SK-N-SH (cell line): ENCODE results near the gene TIE1. TPM values are rescaled to one million over a fixed set of nuclear protein-coding genes. Genes with fewer than 3 reads are reported as not detected.

ENCODE experiments used
- CTCF ChIA-PET: fragments of 300-600, 350-600 bp; formaldehyde crosslinking; extraction: SDS; loops from one replicate; lab custom pipeline; 2021; lab: Yijun Ruan, JAX
- POLR2A ChIA-PET: fragments of 350-600 bp; sonication (Branson Sonifier 250); formaldehyde crosslinking; extraction: SDS; loops from one replicate; lab custom pipeline; 2020; ENCODE audit warnings: antibody characterized with exemption, inconsistent platforms; lab: Yijun Ruan, JAX
- DNase-seq: peaks from one replicate; pipeline ENCODE4 v3.0.0; 2012
- H2AFZ ChIP-seq: fragments of 200-600 bp; sonication (generic); 2 replicates; pipeline ENCODE4 v1.8.1; 2016; ENCODE audit warnings: antibody characterized with exemption, mild to moderate bottlenecking, low read depth
- H3F3A ChIP-seq: fragments of 200-600 bp; sonication (generic); replicated peaks from 2 replicates; pipeline ENCODE3; 2016; ENCODE audit warnings: antibody characterized with exemption, mild to moderate bottlenecking; ENCODE audit not compliant: insufficient read depth
- H3K27ac ChIP-seq, 2 experiments: fragments of 200-500 bp in 1 of 2; fragments of 200-600 bp in 1 of 2; sonication (Bioruptor generic) in 1 of 2; sonication (generic), shearing (Covaris generic) in 1 of 2; 2 replicates each; pipeline versions ENCODE4 v1.5.1 to v1.6.1; 2014 to 2016; ENCODE audit warnings: low read depth in 2 of 2, inconsistent platforms in 1 of 2, low read length in 1 of 2, mild to moderate bottlenecking in 1 of 2, mixed read lengths in 1 of 2
- H3K27me3 ChIP-seq: fragments of 200-600 bp; sonication (generic), shearing (Covaris generic); 2 replicates; pipeline ENCODE4 v1.6.1; 2016; ENCODE audit warnings: mixed run types; ENCODE audit not compliant: insufficient read depth
- H3K36me3 ChIP-seq, 2 experiments: fragments of 200-500 bp in 1 of 2; fragments of 200-600 bp in 1 of 2; sonication (Bioruptor generic) in 1 of 2; sonication (generic) in 1 of 2; replicated peaks in 1 of 2; 2 replicates each; pipeline versions ENCODE3 to v1.5.1; 2014 to 2016; ENCODE audit warnings: low read length in 1 of 2, mild to moderate bottlenecking in 1 of 2; ENCODE audit not compliant: insufficient read depth in 2 of 2, control insufficient read depth in 1 of 2
- H3K4me1 ChIP-seq, 2 experiments: fragments of 200-500 bp in 1 of 2; fragments of 200-600 bp in 1 of 2; sonication (Bioruptor generic) in 1 of 2; sonication (generic), shearing (Covaris generic) in 1 of 2; 2 replicates each; pipeline versions ENCODE4 v1.5.1 to v1.6.1; 2014 to 2016; ENCODE audit warnings: low read depth in 1 of 2, low read length in 1 of 2, mixed run types in 1 of 2; ENCODE audit not compliant: insufficient read depth in 2 of 2, control insufficient read depth in 1 of 2
- H3K4me2 ChIP-seq: fragments of 200-600 bp; sonication (generic), shearing (Covaris generic); 2 replicates; pipeline ENCODE4 v1.6.1; 2017; ENCODE audit warnings: mixed run types
- H3K4me3 ChIP-seq, 2 experiments: fragments of 200-500 bp in 1 of 2; fragments of 200-600 bp in 1 of 2; sonication (Bioruptor generic) in 1 of 2; sonication (generic), shearing (Covaris generic) in 1 of 2; 2 replicates each; pipeline versions ENCODE4 v1.5.1 to v1.8.1; 2014 to 2016; ENCODE audit warnings: low read depth in 2 of 2, inconsistent platforms in 1 of 2, low read length in 1 of 2, mild to moderate bottlenecking in 1 of 2, mixed read lengths in 1 of 2, moderate library complexity in 1 of 2
- H3K79me2 ChIP-seq: fragments of 200-600 bp; sonication (generic); 2 replicates; pipeline ENCODE4 v1.8.1; 2017; ENCODE audit warnings: mild to moderate bottlenecking; ENCODE audit not compliant: insufficient read depth
- H3K9ac ChIP-seq: fragments of 200-600 bp; sonication (generic); 2 replicates; pipeline ENCODE4 v1.6.1; 2017; ENCODE audit warnings: mixed run types
- H3K9me2 ChIP-seq: fragments of 200-600 bp; sonication (generic); 2 replicates; pipeline ENCODE4 v1.6.1; 2017; ENCODE audit warnings: mixed run types
- H3K9me3 ChIP-seq: fragments of 200-600 bp; sonication (generic); 2 replicates; pipeline ENCODE4 v1.6.1; 2017; ENCODE audit warnings: mixed run types, mild to moderate bottlenecking, moderate library complexity
- H4K20me1 ChIP-seq: fragments of 200-600 bp; sonication (generic); 2 replicates; pipeline ENCODE4 v1.6.1; 2017; ENCODE audit warnings: mild to moderate bottlenecking, mixed run types; ENCODE audit not compliant: insufficient read depth
- FOSL2 ChIP-seq: IDR thresholded peaks from 2 replicates; pipeline ENCODE4 v1.4.0; 2012; ENCODE audit warnings: low read depth, mild to moderate bottlenecking, moderate library complexity, borderline replicate concordance
- FOXJ3 ChIP-seq: sonication (generic); formaldehyde crosslinking; IDR thresholded peaks from 2 replicates; pipeline ENCODE4 v1.5.1; 2020; ENCODE audit warnings: mild to moderate bottlenecking, missing genetic modification reagents
- MEF2A ChIP-seq: IDR thresholded peaks from 2 replicates; pipeline ENCODE4 v1.4.0; 2012; ENCODE audit warnings: low read depth, borderline replicate concordance
- MXI1 ChIP-seq: IDR thresholded peaks from 2 replicates; pipeline ENCODE4 v1.6.1; 2012; ENCODE audit warnings: mild to moderate bottlenecking, low read depth, low read length, improper control_type of control experiment
- NFIC ChIP-seq: IDR thresholded peaks from 2 replicates; pipeline ENCODE4 v1.4.0; 2012; ENCODE audit warnings: borderline replicate concordance
- TCF12 ChIP-seq: IDR thresholded peaks from 2 replicates; pipeline ENCODE4 v1.4.0; 2012
- WGBS: methylation state at CpG from one replicate; pipeline ENCODE4 v1.1.6; 2017; ENCODE audit warnings: low lambda C conversion rate; 5-methylcytosine and 5-hydroxymethylcytosine counted together
- polyA plus RNA-seq, 3 experiments: library from polyadenylated mRNA; depleted of rRNA; stranded (reverse); fragments of >200 nt; gene quantifications; 2 replicates each; pipeline ENCODE4 v1.2.3, GENCODE V29; 2012
- TF ChIP-seq, protein P1 (sequence below): fragments of 150-350 bp; IDR thresholded peaks from 2 replicates; pipeline ENCODE4 v1.6.1; 2017; ENCODE audit warnings: antibody characterized with exemption, low read length, low read depth, borderline replicate concordance
- TF ChIP-seq, protein P2 (sequence below): IDR thresholded peaks from 2 replicates; pipeline ENCODE4 v1.4.0; 2012; ENCODE audit warnings: low read depth, borderline replicate concordance
- TF ChIP-seq, protein P3 (sequence below): fragments of 200-600 bp; sonication (generic); IDR thresholded peaks from 2 replicates; pipeline ENCODE4 v1.6.1; 2017; ENCODE audit warnings: antibody characterized with exemption, mild to moderate bottlenecking, moderate library complexity
- TF ChIP-seq, protein P4 (sequence below): IDR thresholded peaks from 2 replicates; pipeline ENCODE4; 2012
- TF ChIP-seq, protein P5 (sequence below): fragments of 150-350 bp; IDR thresholded peaks from 2 replicates; pipeline ENCODE4 v1.6.1; 2016; ENCODE audit warnings: mild to moderate bottlenecking, low read depth, low read length
- TF ChIP-seq, protein P6 (sequence below): IDR thresholded peaks from 2 replicates; pipeline ENCODE4 v1.4.0; 2012; ENCODE audit warnings: low read depth

The TIE1 gene
- polyA plus RNA-seq, 1 of the 3 experiments (the other 2 are of a cell fraction): 1.6 TPM

DNA sequence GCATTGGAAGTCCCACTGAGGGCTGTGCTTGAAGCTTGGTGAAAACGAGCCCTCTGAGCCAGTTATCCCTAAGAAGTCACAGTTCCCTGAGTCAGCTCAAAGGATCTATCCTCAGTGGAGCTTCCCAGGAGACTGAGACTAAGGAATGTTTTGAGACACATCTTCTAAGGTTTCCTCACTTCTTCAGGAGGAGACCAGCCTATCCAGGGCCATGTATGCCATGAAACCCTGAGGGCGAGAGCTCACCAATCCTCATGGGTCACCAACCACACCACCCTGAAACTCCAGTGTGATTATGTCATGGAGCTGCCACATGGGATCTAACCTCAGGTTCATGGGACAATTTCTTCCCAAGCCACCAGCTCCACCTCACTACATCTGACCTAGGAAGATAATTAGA, 7.6 kb upstream of the TIE1 start:
- Histone ChIP-seq H2AFZ (no peak overlapping the region), H3K4me3 (no peak overlapping the region), H3K4me1 (0 out of 4 replicates have a peak, but pooled peaks cover 0 to 6% of the 10 kb centered on the region in 2 experiments), H3K36me3 (no peaks in the 10 kb centered on the region), H3K9me2 (no peaks in the 10 kb centered on the region), H4K20me1 (no peaks in the 10 kb centered on the region), H3K4me2 (no peak overlapping the region), H3F3A (no peaks in the 10 kb centered on the region), H3K27me3 (peaks cover 15% of the 10 kb centered on the region; the same call in 1 of the 2 replicates), H3K27ac (no peak overlapping the region), H3K79me2 (no peaks in the 10 kb centered on the region), H3K9me3 (no peaks in the 10 kb centered on the region)
- WGBS: 63% methylated on average over 2 of the region's 2 CpGs
- no peak for DNase-seq
- CTCF ChIA-PET: no interaction called here
- POLR2A ChIA-PET: no interaction called here
- TF ChIP-seq MEF2A: no peak
- TF ChIP-seq, protein P1, sequence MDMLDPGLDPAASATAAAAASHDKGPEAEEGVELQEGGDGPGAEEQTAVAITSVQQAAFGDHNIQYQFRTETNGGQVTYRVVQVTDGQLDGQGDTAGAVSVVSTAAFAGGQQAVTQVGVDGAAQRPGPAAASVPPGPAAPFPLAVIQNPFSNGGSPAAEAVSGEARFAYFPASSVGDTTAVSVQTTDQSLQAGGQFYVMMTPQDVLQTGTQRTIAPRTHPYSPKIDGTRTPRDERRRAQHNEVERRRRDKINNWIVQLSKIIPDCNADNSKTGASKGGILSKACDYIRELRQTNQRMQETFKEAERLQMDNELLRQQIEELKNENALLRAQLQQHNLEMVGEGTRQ: no peak
- TF ChIP-seq, protein P2, sequence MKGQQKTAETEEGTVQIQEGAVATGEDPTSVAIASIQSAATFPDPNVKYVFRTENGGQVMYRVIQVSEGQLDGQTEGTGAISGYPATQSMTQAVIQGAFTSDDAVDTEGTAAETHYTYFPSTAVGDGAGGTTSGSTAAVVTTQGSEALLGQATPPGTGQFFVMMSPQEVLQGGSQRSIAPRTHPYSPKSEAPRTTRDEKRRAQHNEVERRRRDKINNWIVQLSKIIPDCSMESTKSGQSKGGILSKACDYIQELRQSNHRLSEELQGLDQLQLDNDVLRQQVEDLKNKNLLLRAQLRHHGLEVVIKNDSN: no peak
- TF ChIP-seq, all 33 proteins: peak for 0
- no peak overlapping the region for H3K9ac ChIP-seq

DNA sequence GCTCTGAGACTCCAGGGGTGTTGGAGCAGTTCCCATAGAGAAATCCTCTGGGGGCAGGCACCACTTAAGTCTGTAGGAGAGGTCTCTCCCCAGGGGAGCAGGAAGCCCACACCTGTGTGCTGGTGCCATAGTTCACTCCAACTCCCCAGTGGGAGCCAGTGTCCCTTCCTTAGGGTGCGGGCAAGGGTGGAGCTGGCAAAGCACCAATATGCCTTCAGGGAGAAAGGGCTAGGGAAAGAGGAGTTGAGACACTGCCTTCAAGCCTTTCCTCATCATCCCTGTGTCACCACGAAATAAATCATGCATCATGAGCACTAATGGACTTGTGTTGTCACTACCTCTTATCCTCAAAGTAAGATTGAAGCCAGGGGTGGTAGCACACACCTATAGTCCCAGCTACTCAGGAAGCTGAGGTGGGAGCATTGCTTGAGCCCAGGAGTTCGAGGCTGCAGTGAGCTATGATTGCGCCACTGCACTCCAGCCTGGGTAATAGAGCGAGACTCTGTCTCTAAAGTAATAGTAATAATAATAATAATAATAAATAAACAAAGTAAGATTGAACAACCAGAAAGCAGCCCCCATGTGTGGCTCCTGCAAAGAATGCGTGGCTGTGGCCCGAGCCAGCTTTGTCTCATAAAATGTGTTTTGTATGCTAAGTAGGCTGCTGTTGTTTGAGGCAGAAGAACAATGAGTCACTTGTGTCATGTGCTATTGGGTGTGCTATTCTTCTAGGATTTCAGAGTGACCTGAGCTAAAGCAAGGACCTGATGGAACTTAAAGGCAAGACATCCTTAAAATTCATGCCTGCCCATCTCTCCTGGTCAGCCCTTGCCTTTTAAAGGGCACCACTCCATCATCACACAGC, 6.7 kb upstream of the TIE1 start:
- 0 out of 2 replicates have a peak, but pooled peaks cover 5% of the 10 kb centered on the region for H3K27me3 ChIP-seq
- no peak overlapping the region for H3K9ac ChIP-seq
- TF ChIP-seq TCF12 (no peak), FOSL2 (peak; percentile 3; the same call in 1 of the 2 replicates)
- no peak overlapping the region for H3K4me2 ChIP-seq
- 72% methylated on average over 7 of the region's 7 CpGs for WGBS
- H3K9me3 ChIP-seq: no peaks in the 10 kb centered on the region
- H3K79me2 ChIP-seq: no peaks in the 10 kb centered on the region
- no peaks in the 10 kb centered on the region for H3K9me2 ChIP-seq
- H2AFZ ChIP-seq: no peak overlapping the region
- H3K4me3 ChIP-seq: no peak overlapping the region
- POLR2A ChIA-PET: interaction anchor here (0.6 kb wide), 1 partner anchor 9 kb away, joined by 4 read pairs; no protein-coding TSS in a partner anchor
- DNase-seq: no peak
- CTCF ChIA-PET: interaction anchor here (0.9 kb wide), 1 partner anchor 14 kb away, joined by 3 read pairs; no protein-coding TSS in a partner anchor
- no peaks in the 10 kb centered on the region for H3K36me3 ChIP-seq
- H3K4me1 ChIP-seq: 0 out of 4 replicates have a peak, but pooled peaks cover 0 to 6% of the 10 kb centered on the region in 2 experiments
- no peak overlapping the region for H3K27ac ChIP-seq
- no peaks in the 10 kb centered on the region for H4K20me1 ChIP-seq
- no peaks in the 10 kb centered on the region for H3F3A ChIP-seq

DNA sequence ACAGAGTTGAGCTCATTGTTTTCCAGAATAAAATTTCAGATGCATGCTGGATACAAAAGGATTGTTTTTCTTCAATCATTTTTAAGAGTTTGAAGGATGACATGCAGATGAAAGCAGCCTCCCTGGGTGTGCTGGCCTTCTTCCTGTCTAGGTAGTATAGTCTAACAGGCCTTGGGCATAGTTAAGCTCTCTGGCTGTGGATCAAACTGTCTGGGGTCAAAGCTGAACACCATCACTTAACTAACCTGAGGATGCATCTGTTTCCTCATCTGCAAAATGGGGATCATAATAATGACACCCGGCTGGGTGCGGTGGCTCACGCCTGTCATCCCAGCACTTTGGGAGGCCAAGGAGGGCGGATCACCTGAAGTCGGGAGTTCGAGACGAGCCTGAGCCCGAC, 6.0 kb upstream of the TIE1 start:
- no peaks in the 10 kb centered on the region for H3K79me2 ChIP-seq
- H3K36me3 ChIP-seq: no peaks in the 10 kb centered on the region
- no peak overlapping the region for H2AFZ ChIP-seq
- ChIA-PET CTCF (interaction anchor here (0.9 kb wide), 1 partner anchor 15 kb away, joined by 3 read pairs; no protein-coding TSS in a partner anchor), POLR2A (interaction anchor here (0.6 kb wide), 1 partner anchor 9 kb away, joined by 4 read pairs; no protein-coding TSS in a partner anchor)
- no peaks in the 10 kb centered on the region for H3K9me3 ChIP-seq
- H3K9me2 ChIP-seq: no peaks in the 10 kb centered on the region
- H3K9ac ChIP-seq: no peak overlapping the region
- no peak overlapping the region for H3K27ac ChIP-seq
- H3K27me3 ChIP-seq: 0 out of 2 replicates have a peak, but pooled peaks cover 4% of the 10 kb centered on the region
- H3K4me3 ChIP-seq: no peak overlapping the region
- H3F3A ChIP-seq: no peaks in the 10 kb centered on the region
- no peak for DNase-seq
- TF ChIP-seq MXI1: no peak
- TF ChIP-seq FOXJ3 (CRISPR knock-in tag): no peak
- TF ChIP-seq, protein P3, sequence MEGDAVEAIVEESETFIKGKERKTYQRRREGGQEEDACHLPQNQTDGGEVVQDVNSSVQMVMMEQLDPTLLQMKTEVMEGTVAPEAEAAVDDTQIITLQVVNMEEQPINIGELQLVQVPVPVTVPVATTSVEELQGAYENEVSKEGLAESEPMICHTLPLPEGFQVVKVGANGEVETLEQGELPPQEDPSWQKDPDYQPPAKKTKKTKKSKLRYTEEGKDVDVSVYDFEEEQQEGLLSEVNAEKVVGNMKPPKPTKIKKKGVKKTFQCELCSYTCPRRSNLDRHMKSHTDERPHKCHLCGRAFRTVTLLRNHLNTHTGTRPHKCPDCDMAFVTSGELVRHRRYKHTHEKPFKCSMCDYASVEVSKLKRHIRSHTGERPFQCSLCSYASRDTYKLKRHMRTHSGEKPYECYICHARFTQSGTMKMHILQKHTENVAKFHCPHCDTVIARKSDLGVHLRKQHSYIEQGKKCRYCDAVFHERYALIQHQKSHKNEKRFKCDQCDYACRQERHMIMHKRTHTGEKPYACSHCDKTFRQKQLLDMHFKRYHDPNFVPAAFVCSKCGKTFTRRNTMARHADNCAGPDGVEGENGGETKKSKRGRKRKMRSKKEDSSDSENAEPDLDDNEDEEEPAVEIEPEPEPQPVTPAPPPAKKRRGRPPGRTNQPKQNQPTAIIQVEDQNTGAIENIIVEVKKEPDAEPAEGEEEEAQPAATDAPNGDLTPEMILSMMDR: no peak
- TF ChIP-seq NFIC: no peak
- TF ChIP-seq, protein P4, sequence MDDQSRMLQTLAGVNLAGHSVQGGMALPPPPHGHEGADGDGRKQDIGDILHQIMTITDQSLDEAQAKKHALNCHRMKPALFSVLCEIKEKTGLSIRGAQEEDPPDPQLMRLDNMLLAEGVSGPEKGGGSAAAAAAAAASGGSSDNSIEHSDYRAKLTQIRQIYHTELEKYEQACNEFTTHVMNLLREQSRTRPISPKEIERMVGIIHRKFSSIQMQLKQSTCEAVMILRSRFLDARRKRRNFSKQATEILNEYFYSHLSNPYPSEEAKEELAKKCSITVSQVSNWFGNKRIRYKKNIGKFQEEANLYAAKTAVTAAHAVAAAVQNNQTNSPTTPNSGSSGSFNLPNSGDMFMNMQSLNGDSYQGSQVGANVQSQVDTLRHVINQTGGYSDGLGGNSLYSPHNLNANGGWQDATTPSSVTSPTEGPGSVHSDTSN: no peak
- TF ChIP-seq, protein P5, sequence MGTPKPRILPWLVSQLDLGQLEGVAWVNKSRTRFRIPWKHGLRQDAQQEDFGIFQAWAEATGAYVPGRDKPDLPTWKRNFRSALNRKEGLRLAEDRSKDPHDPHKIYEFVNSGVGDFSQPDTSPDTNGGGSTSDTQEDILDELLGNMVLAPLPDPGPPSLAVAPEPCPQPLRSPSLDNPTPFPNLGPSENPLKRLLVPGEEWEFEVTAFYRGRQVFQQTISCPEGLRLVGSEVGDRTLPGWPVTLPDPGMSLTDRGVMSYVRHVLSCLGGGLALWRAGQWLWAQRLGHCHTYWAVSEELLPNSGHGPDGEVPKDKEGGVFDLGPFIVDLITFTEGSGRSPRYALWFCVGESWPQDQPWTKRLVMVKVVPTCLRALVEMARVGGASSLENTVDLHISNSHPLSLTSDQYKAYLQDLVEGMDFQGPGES: no peak
- TF ChIP-seq, protein P6, sequence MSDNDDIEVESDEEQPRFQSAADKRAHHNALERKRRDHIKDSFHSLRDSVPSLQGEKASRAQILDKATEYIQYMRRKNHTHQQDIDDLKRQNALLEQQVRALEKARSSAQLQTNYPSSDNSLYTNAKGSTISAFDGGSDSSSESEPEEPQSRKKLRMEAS: no peak
- H3K4me2 ChIP-seq: no peak overlapping the region
- H4K20me1 ChIP-seq: no peaks in the 10 kb centered on the region
- 0 out of 4 replicates have a peak, but pooled peaks cover 0 to 6% of the 10 kb centered on the region in 2 experiments for H3K4me1 ChIP-seq
- WGBS: 89% methylated on average over 8 of the region's 8 CpGs
